Measurements from ENCODE around the gene SHC3.

Gene SHC3

GRCh38 chr9:89051421-89052025 is 127.1 kb downstream of the SHC3 start:
- TF ChIP-seq EP300 (IDR thresholded peaks at IDR 0.05; ENCODE audit: borderline replicate concordance) (no peak), USF1 (IDR thresholded peaks at IDR 0.05) (no peak), YY1 (IDR thresholded peaks at IDR 0.05; ENCODE audit: low read depth) (no peak), FOXM1 (IDR thresholded peaks at IDR 0.05; ENCODE audit: borderline replicate concordance, low read depth) (no peak), CEBPB (IDR thresholded peaks at IDR 0.05) (no peak), CREB1 (IDR thresholded peaks at IDR 0.05; ENCODE audit: low read depth) (no peak)

GRCh38 chr9:89049646-89050045 is 129.0 kb downstream of the SHC3 start:
- no peak for TF ChIP-seq ZBTB7A (IDR thresholded peaks at IDR 0.05; ENCODE audit: low read depth)
- TF ChIP-seq NFIC (IDR thresholded peaks at IDR 0.05): no peak
- TF ChIP-seq TEAD4 (IDR thresholded peaks at IDR 0.05): no peak
- no peak for TF ChIP-seq EP300 (IDR thresholded peaks at IDR 0.05; ENCODE audit: borderline replicate concordance)
- no peak for TF ChIP-seq CREB1 (IDR thresholded peaks at IDR 0.05; ENCODE audit: low read depth)
- TF ChIP-seq CEBPB (IDR thresholded peaks at IDR 0.05): no peak
- no peak for TF ChIP-seq USF1 (IDR thresholded peaks at IDR 0.05)

GRCh38 chr9:89048616-89049015 is 130.0 kb downstream of the SHC3 start:
- no peak for TF ChIP-seq NFIC (IDR thresholded peaks at IDR 0.05)
- no peak for TF ChIP-seq EGR1 (IDR thresholded peaks at IDR 0.05)
- TF ChIP-seq YY1 (IDR thresholded peaks at IDR 0.05; ENCODE audit: low read depth): no peak

GRCh38 chr9:89047667-89048066 is 131.0 kb downstream of the SHC3 start:
- TF ChIP-seq TAF1 (IDR thresholded peaks at IDR 0.05; ENCODE audit: low read depth): no peak
- TF ChIP-seq MAX (IDR thresholded peaks at IDR 0.05): no peak
- no peak for TF ChIP-seq CREB1 (IDR thresholded peaks at IDR 0.05; ENCODE audit: low read depth)
- TF ChIP-seq CEBPB (IDR thresholded peaks at IDR 0.05): no peak
- no peak for TF ChIP-seq EP300 (IDR thresholded peaks at IDR 0.05; ENCODE audit: borderline replicate concordance)
- no peak for TF ChIP-seq ZBTB7A (IDR thresholded peaks at IDR 0.05; ENCODE audit: low read depth)
- TF ChIP-seq TEAD4 (IDR thresholded peaks at IDR 0.05): no peak
- TF ChIP-seq EGR1 (IDR thresholded peaks at IDR 0.05): no peak

- TF ChIP-seq NFIC (IDR thresholded peaks at IDR 0.05) (no peak), EP300 (IDR thresholded peaks at IDR 0.05; ENCODE audit: borderline replicate concordance) (no peak), TCF12 (IDR thresholded peaks at IDR 0.05; ENCODE audit: low read depth) (no peak), TAF1 (IDR thresholded peaks at IDR 0.05; ENCODE audit: low read depth) (no peak), REST (IDR thresholded peaks at IDR 0.05; ENCODE audit: low read depth) (no peak), YY1 (IDR thresholded peaks at IDR 0.05; ENCODE audit: low read depth) (no peak), FOXM1 (IDR thresholded peaks at IDR 0.05; ENCODE audit: borderline replicate concordance, low read depth) (no peak), CREB1 (IDR thresholded peaks at IDR 0.05; ENCODE audit: low read depth) (no peak)
Measured at GRCh38 chr9:89046832-89047231, 131.8 kb downstream of the SHC3 start.

GRCh38 chr9:89044881-89045280 is 133.7 kb downstream of the SHC3 start:
- TF ChIP-seq CEBPB (IDR thresholded peaks at IDR 0.05): no peak
- no peak for TF ChIP-seq USF1 (IDR thresholded peaks at IDR 0.05)
- TF ChIP-seq TAF1 (IDR thresholded peaks at IDR 0.05; ENCODE audit: low read depth): no peak

GRCh38 chr9:89044104-89044503 is 134.5 kb downstream of the SHC3 start:
- no peak for TF ChIP-seq TCF12 (IDR thresholded peaks at IDR 0.05; ENCODE audit: low read depth)
- no peak for TF ChIP-seq USF1 (IDR thresholded peaks at IDR 0.05)
- TF ChIP-seq EP300 (IDR thresholded peaks at IDR 0.05; ENCODE audit: borderline replicate concordance): no peak
- TF ChIP-seq EGR1 (IDR thresholded peaks at IDR 0.05): no peak
- no peak for TF ChIP-seq CEBPB (IDR thresholded peaks at IDR 0.05)
- no peak for TF ChIP-seq YY1 (IDR thresholded peaks at IDR 0.05; ENCODE audit: low read depth)
- no peak for TF ChIP-seq REST (IDR thresholded peaks at IDR 0.05; ENCODE audit: low read depth)
- no peak for TF ChIP-seq TEAD4 (IDR thresholded peaks at IDR 0.05)
- TF ChIP-seq CREB1 (IDR thresholded peaks at IDR 0.05; ENCODE audit: low read depth): no peak
- TF ChIP-seq RAD21 (IDR thresholded peaks at IDR 0.05; ENCODE audit: low read depth): no peak

Data from Ishikawa (cell line).